Loucy (cell line): Measurements from ENCODE around the gene SRRM1.

Experiments
- H2AFZ ChIP-seq: fragments of 200-600 bp; sonication (generic); 2 replicates; pipeline ENCODE4 v1.6.0; 2016; ENCODE audit warnings: antibody characterized with exemption, mild to moderate bottlenecking, low read length, moderate library complexity
- H3F3A ChIP-seq: fragments of 200-600 bp; 2 replicates; pipeline ENCODE4 v1.6.0; 2016; ENCODE audit warnings: antibody characterized with exemption, low read depth, mild to moderate bottlenecking
- H3K27me3 ChIP-seq: fragments of 200-600 bp; sonication (generic); 2 replicates; pipeline ENCODE4 v1.6.1; 2014; ENCODE audit warnings: low read length, mild to moderate bottlenecking; ENCODE audit not compliant: insufficient read depth, poor library complexity, severe bottlenecking
- H3K36me3 ChIP-seq: fragments of 200-600 bp; sonication (generic); 2 replicates; pipeline ENCODE4 v1.6.1; 2016; ENCODE audit warnings: low read length; ENCODE audit not compliant: insufficient read depth
- H3K4me1 ChIP-seq: fragments of 200-600 bp; sonication (generic); 2 replicates; pipeline ENCODE4 v1.5.1; 2014; ENCODE audit warnings: low read length, mild to moderate bottlenecking; ENCODE audit not compliant: insufficient read depth, poor library complexity, severe bottlenecking
- H3K4me2 ChIP-seq: fragments of 200-600 bp; sonication (generic); 2 replicates; pipeline ENCODE4 v1.6.0; 2014; ENCODE audit warnings: antibody characterized with exemption, low read length, low read depth, mild to moderate bottlenecking; ENCODE audit not compliant: poor library complexity, severe bottlenecking
- H3K4me3 ChIP-seq: fragments of 200-600 bp; sonication (generic); 2 replicates; pipeline ENCODE4 v1.5.1; 2014; ENCODE audit warnings: low read length, mild to moderate bottlenecking, mixed read lengths; ENCODE audit not compliant: poor library complexity, severe bottlenecking
- H3K79me2 ChIP-seq: fragments of 200-600 bp; sonication (generic); 2 replicates; pipeline ENCODE4 v1.6.1; 2014; ENCODE audit warnings: low read length; ENCODE audit not compliant: insufficient read depth
- H3K9ac ChIP-seq: fragments of 200-600 bp; sonication (generic); 2 replicates; pipeline ENCODE4 v1.6.0; 2014; ENCODE audit warnings: mild to moderate bottlenecking, low read depth, low read length, moderate library complexity; ENCODE audit not compliant: poor library complexity, severe bottlenecking
- H3K9me2 ChIP-seq: fragments of 200-600 bp; sonication (generic); replicated peaks from 2 replicates; pipeline ENCODE4 v1.6.1; 2016; ENCODE audit warnings: low read depth, low read length, mixed read lengths
- H3K9me3 ChIP-seq: fragments of 200-600 bp; sonication (generic); 2 replicates; pipeline ENCODE4 v1.6.1; 2014; ENCODE audit warnings: mild to moderate bottlenecking, antibody characterized with exemption, low read length, low read depth; ENCODE audit not compliant: insufficient read depth
- H4K20me1 ChIP-seq: fragments of 200-600 bp; sonication (generic); 2 replicates; pipeline ENCODE4 v1.6.0; 2014; ENCODE audit warnings: antibody characterized with exemption, low read length, mild to moderate bottlenecking; ENCODE audit not compliant: insufficient read depth, poor library complexity, severe bottlenecking
- CTCF ChIP-seq: fragments of 200-600 bp; sonication (generic); conservative IDR thresholded peaks from 2 replicates; pipeline ENCODE4 v1.5.1; 2014; ENCODE audit warnings: mild to moderate bottlenecking, antibody characterized with exemption, low read length
- EZH2phosphoT487 ChIP-seq: fragments of 200-600 bp; IDR thresholded peaks from 2 replicates; pipeline ENCODE4 v1.6.1; 2018; ENCODE audit warnings: antibody characterized with exemption, mild to moderate bottlenecking, moderate library complexity, borderline replicate concordance

SRRM1 gene

GRCh38 chr1:24713736-24714135 lies 70.6 kb downstream of the SRRM1 start:
- H3F3A ChIP-seq = no peaks in the 10 kb centered on the region
- TF ChIP-seq CTCF = no peak
- no peak overlapping the region for H2AFZ ChIP-seq
- no peak overlapping the region for H3K4me3 ChIP-seq
- no peaks in the 10 kb centered on the region for H3K9me2 ChIP-seq
- H3K9me3 ChIP-seq = no peaks in the 10 kb centered on the region
- H3K4me2 ChIP-seq = no peak overlapping the region
- no peaks in the 10 kb centered on the region for H3K27me3 ChIP-seq
- no peak overlapping the region for H3K9ac ChIP-seq
- no peaks in the 10 kb centered on the region for H3K79me2 ChIP-seq
- H4K20me1 ChIP-seq = no peaks in the 10 kb centered on the region
- H3K4me1 ChIP-seq = no peaks in the 10 kb centered on the region
- H3K36me3 ChIP-seq = no peaks in the 10 kb centered on the region

- Histone ChIP-seq H3K9me2 (no peaks in the 10 kb centered on the region), H3K4me3 (no peak overlapping the region), H4K20me1 (no peaks in the 10 kb centered on the region), H2AFZ (no peak overlapping the region), H3F3A (no peaks in the 10 kb centered on the region), H3K9me3 (no peaks in the 10 kb centered on the region), H3K27me3 (no peaks in the 10 kb centered on the region), H3K4me1 (no peaks in the 10 kb centered on the region), H3K79me2 (no peaks in the 10 kb centered on the region), H3K9ac (no peak overlapping the region), H3K4me2 (no peak overlapping the region), H3K36me3 (no peaks in the 10 kb centered on the region)
- no peak for TF ChIP-seq CTCF
- no peak for TF ChIP-seq EZH2phosphoT487
Observed at GRCh38 chr1:24714859-24715520, 71.9 kb downstream of the SRRM1 start.

GRCh38 chr1:24715658-24716057 lies 72.6 kb downstream of the SRRM1 start:
- no peaks in the 10 kb centered on the region for H4K20me1 ChIP-seq
- no peak overlapping the region for H3K4me3 ChIP-seq
- no peak for TF ChIP-seq CTCF
- no peak for TF ChIP-seq EZH2phosphoT487
- H3K4me1 ChIP-seq = no peaks in the 10 kb centered on the region
- H3K27me3 ChIP-seq = no peaks in the 10 kb centered on the region
- no peaks in the 10 kb centered on the region for H3K9me3 ChIP-seq
- no peaks in the 10 kb centered on the region for H3K9me2 ChIP-seq
- H3K9ac ChIP-seq = no peak overlapping the region
- no peaks in the 10 kb centered on the region for H3K79me2 ChIP-seq
- H3K36me3 ChIP-seq = no peaks in the 10 kb centered on the region
- H3F3A ChIP-seq = no peaks in the 10 kb centered on the region
- H2AFZ ChIP-seq = no peak overlapping the region
- no peak overlapping the region for H3K4me2 ChIP-seq
